ENCODE results near the gene UBIAD1.
"Not testable (repeated sequence)": the region's sequence is repeated elsewhere in the genome, so short reads cannot be mapped to it uniquely, and the experiment has no call there.

Gene UBIAD1, protein sequence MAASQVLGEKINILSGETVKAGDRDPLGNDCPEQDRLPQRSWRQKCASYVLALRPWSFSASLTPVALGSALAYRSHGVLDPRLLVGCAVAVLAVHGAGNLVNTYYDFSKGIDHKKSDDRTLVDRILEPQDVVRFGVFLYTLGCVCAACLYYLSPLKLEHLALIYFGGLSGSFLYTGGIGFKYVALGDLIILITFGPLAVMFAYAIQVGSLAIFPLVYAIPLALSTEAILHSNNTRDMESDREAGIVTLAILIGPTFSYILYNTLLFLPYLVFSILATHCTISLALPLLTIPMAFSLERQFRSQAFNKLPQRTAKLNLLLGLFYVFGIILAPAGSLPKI

DNA sequence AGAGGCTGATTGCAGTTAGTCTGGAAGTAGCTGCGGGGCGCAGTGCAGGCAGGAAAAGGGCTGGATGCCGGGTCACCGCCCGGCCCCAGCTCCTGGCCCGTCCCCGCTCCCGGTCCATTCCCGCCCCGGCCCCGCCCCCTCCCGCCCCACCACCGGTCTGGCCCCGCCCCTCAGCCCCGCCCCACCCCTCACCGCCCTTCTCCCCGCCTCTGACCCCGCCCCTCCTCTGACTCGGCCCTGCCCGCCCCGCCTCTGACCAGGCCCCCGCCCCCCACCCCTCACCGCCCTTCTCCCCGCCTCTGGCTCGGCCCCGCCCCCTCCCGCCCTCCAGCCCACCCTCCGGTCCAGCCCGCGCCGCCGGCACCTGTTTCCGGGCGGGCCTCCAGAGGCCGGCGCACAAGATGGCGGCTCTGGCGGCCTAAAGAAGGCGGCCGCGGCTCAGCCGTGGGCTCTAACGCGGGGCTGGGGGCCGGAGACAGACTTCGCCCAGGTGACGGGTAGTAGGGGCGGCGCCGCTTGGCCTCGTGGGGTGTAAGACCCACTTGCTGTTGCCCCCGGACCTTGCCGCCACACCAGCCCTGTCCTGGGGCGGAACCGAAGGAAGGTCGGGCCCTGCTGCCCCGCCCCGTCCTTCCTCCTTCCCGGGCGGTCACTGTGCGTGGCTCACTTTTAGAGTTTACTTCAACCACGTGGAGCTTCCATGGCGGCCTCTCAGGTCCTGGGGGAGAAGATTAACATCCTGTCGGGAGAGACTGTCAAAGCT, at the start of gene UBIAD1:
Gene UBIAD1, plus strand, starts transcription at position 367 of the 763 bp plus-strand sequence. Its CDS starts 334 bp downstream, at position 701.
- DNase-seq: peak; percentile 83 to 85

DNA sequence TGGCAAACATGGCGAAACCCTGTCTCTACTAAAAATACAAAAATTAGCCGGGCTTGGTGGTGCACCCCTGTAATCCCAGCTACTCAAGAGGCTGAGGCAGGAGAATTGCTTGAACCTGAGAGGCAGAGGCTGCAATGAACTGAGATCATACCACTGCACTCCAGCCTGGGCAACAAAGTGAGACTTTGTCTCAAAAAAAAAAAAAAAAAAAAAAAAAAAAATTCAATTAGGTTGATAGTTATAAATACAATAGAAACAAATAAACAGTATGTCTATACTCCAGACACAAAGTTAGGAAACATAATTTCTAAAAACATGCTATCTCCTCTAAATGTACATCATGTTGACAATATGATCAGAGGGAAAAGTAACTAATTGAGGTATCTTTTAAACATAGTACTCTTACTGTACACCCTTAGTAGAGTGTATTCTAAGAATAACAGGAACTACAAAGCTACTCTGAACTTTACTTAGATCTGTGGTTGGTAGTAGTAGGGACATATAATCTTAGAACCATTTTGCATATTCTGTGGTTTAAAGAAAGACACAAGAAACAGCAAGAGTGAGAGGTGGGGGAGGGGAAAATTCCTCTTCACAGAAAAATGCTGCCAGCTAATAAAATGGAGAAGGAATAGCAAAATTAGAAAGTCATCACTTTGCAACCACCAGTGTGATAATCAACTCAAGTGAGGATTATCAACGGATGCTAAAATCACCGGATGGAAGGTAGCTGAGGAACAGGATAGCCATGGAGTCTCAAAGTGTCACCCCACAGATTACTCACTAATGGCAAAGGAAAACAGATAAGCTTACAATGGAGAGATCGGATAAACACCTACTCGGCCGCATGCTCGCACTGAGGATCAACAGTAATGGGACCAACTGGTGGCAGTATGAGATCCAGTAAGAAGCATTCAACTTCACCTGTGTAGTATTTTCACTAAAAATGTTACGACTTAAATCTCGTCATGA, 45.6 kb upstream of the UBIAD1 start:
- DNase-seq: no peak

DNA sequence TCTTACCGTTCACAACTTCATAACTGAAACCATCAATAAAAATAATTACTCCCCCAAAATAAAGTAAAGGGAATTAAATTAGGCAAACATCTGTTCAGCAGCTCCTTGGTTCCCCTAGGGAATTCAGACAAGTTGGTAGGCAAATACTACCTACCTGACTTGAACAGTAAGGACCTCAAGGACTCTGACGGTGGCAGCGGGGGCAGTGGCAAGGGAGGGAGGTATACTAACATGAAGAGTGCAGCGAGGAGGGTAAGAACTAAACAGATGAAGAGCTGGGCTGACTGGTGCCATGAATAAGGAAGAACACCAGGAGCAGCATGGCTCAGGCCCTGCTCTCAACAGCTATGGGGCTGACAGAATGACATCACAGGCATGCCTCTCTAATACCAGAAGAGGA, 43.8 kb upstream of the UBIAD1 start:
- DNase-seq: no peak

DNA sequence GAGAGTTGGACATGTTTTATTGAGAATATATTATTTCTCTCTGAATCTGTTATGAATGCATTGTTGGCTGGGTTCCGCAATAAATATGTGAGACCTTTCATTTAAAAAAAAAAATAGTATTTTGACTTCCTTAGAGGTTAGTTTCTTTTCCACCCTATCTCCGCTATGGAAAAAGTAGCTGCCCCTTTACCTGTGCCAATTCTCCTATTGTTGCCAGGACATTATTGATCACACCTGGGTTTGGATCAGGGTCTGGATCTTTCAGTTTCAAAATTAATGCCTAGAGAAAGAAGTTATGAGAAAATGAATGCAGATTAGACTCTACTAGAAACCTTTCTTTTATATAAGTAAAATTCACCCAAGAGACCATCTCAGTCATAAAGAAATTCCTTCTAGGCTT, 39.8 kb upstream of the UBIAD1 start:
- no peak for DNase-seq

DNA sequence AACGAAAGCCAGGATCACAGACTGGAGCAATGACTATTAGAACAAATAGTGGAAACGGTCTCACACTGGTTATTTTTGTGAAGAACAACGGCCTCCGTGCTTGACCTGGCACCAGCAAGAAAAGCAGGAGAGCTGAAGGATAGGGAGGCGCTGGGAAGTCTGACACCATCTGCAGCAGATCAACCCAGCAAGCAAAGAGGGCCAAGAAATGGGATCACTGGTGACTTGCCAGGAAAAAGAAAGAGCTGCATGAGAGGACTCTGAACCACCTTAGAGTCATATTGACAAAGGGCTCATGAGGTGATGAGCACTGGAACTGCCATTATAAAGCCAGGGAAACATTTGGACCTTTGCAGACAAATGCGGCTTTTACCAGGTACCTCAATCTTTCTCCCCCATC, 35.6 kb upstream of the UBIAD1 start:
- DNase-seq: no peak

DNA sequence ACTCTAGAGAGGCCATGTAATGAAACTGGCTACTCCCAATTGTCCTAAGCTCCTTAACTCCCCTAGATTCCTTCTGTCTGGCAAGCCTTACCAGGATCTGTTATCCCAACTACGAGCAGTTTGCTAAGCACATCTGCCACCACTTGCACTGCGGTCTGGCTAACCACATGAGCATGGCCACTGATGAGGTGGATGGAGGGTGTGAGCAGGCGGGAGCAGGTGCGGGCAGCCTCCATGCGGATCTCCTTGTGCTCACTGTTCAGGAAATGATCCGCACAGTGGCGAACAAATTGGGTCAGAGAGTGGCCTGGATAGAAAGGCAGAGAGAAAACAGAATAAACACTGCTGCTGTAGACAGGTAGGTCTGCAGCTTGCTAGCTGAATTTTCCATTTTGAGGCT, 34.7 kb upstream of the UBIAD1 start:
- no peak for DNase-seq

DNA sequence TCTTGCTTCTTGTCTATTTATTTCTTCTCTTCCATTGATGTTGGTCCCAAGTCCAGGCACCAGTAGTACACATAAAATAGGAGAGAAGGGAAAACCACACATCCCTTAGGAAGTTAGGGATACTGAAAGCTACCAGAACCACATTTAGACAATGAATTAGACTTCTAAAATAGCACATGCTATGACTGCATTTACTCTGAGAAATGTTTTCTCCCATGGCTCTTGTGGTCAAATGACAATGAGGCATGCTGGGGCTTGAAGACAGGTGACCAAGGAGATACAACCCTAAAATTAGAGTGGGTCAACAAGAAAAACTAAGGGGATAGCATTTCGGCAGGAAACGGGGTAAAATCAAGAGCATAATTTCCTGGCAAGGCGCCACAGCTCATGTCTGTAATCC, 27.8 kb upstream of the UBIAD1 start:
- DNase-seq: no peak

DNA sequence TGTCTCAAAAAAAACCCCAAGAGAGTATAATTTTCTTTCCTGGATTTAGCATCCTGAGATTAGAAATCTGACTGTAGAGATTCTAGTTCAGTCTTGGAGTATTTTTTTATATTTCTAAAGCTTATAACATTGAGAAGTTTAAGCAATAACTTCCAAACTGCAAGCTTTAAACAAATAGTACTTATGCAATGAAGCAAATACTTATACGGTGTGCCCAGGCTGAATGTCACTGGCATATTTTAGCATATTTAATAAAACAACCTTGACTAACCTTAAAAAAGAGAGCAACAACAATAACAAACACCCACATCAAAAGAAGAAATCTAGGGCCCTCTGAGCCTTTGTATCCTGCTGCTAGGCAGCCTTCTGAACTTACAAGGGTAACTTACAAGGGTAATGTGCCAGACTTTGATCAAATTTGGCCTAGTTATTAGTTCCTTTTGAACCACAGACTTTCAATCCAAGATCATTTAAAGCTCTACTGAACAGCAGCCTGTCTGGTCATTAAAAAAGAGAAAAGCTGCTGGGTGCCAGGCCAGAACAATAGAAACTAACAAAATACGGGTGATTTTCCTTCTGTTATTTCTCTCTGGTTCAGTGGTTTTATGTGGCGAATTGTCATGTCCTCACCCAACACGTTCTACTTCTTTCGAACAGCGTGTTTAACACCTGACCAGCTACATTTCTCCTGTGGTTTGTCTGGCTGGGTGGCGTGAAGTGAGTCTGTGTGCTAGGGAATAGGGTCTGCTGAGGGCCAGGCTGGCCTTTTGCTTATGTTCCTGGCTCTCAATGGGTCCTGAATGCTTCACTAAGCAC, 26.9 kb upstream of the UBIAD1 start:
- peak in 1 of 2 donors; percentile 41 for DNase-seq

DNA sequence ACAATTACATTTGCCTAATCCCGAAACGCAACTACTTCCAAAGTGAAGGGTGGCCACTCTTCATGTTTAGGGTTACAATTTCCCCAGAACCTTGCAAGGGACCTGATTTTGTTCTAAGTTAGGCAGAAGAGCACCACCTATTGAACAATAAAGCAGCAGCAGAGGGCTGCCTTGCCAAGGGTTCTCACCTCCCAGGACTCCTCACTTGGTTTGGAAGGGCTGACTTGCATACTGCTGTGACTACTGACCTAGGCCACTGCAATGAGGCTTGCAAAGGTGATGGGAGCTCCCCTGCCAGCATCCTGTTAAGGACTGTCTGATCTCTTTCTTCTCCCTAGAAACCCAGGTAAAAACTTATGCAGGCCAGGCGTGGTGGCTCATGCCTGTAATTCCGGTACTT, 24.8 kb upstream of the UBIAD1 start:
- no peak for DNase-seq

DNA sequence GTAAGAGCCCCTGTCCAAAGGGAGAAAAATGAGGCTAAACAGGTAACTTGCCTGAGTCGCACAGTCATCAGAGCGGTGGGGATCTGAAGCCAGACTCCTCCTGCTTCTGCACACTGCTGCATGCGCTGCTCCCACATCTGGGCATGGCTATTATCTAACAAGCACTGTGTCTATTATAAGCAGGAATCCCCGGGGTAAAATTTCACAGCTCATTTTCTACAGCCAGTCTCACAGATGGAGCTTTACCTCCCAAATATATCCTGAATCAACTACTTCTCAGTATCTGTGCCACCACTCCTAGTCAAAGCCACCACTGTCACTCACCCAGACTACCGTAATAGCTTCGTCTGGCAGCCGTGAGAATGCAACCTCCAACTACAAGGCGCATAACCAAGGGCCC, 20.5 kb upstream of the UBIAD1 start:
- DNase-seq: no peak

DNA sequence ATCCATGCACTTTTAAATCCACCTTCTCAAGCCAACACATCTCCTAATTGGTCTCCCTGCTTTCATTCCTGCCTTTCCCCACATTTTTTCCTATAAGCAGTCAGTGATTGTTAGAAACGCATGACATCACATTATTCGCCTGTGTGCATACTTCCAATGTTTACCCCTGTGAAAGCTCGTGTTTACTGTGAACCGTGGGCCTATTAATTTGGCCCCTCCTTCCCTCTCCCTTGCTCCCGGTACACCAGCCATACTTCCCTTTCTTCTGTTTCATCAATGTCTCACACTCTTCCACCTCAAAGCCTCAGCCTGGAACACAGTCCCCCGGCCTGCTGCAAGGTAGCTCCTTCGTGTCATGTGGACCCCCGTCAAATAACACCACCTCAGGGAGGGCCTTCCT, 19.8 kb upstream of the UBIAD1 start:
- no peak for DNase-seq

DNA sequence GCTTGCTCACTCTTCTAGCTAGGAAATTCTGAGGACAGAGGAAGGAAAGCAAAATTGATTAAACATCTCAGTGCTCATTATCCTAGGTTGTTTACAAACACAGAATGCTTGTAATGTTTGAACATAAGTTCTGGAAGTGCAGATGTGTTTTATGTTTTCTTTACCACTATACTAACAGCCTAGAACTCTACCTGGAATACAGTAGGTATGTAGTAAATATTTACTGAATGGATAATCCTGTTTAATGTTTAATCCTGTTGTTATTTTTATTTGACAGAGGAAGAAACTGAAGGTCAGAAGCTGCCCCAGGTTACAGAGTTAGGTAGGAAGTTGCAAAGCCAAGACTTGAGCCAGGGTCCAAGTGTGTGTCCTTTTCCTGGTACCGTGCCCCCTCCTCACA, 16.7 kb upstream of the UBIAD1 start:
- DNase-seq: no peak

DNA sequence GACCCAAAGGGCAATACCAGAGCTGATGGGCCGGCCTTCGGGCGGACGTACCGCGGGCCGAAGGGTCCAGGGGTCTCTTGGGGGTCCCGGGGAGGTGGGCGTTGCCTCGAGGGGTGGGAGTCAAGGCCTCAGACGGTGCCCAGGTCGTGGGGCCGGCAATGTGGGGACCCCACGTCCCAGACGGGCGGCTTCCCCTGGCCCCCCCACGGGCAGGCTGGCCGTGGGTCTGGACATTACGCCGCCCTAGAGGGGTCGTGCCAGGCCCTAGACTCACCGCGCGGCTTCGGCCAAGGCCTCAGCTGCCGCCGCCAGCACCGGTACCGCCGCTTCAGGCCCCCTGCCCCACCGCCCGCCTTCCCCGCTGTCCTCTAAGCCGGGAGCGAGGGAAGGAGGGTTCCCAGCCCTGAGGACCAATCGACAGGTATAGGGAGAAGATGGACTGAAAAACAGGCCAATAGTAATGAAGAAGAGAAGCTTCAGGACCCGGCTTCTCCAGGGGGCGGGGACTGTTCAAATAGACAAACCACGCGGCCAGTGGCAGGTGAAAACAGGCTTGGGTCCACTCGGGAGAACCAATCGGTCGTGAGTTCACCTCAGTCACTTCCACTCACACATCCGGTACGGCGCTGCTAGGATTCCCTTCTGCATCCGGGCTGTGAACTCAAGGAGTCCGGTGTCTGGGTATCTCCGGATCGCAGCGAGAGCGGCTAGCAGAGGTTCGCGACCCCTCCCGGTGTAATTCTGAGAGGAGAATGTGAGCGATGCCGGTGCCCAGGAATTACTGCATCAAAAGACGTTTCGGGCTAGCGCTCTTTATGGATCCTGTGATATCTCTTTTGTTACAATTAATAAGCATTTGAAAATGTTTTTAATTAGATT, 10.6 kb upstream of the UBIAD1 start, which contains the start of gene MTOR:
Gene MTOR, minus strand, starts transcription at position 381 of the 879 bp plus-strand sequence. CDS start 3,142 bp downstream, outside the sequence.
- DNase-seq: peak; percentile 99

DNA sequence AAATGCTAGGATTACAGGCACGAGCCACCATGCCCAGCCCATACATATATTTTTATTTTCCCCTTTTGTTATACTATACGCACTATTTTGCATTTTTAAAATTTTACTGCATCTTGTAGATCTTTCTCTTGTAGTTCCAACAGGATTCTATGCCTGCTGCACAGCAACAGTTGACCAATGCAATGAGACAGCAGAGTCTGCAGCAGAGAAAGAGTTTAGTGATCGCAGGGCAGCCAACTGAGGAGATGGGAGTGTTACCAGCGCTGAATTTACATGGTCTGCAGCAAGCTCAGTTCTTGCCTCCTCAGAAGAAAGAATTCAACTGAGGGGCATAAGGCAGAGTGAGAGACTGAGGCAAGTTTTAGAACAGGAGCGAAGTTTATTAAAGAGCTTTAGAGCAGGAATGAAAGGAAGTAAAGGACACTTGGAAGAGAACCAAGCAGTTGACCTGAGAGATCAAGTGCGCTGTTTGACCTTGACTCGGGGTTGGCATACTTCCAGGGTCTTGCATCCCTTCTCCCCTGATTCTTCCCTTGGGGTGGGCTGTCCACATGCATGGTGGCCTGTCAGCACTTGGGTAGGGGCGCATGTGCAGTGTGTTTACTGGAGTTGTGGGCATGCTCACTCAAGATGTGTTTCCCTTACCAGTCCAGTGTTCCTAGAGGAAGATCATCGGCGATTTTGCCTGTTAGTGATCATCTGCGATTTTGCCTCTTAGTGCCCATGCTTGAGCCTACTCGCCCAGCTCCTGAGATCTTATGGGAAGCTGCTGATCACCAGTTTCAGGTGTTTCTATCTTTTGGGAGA, 6.5 kb upstream of the UBIAD1 start:
- no peak for DNase-seq

DNA sequence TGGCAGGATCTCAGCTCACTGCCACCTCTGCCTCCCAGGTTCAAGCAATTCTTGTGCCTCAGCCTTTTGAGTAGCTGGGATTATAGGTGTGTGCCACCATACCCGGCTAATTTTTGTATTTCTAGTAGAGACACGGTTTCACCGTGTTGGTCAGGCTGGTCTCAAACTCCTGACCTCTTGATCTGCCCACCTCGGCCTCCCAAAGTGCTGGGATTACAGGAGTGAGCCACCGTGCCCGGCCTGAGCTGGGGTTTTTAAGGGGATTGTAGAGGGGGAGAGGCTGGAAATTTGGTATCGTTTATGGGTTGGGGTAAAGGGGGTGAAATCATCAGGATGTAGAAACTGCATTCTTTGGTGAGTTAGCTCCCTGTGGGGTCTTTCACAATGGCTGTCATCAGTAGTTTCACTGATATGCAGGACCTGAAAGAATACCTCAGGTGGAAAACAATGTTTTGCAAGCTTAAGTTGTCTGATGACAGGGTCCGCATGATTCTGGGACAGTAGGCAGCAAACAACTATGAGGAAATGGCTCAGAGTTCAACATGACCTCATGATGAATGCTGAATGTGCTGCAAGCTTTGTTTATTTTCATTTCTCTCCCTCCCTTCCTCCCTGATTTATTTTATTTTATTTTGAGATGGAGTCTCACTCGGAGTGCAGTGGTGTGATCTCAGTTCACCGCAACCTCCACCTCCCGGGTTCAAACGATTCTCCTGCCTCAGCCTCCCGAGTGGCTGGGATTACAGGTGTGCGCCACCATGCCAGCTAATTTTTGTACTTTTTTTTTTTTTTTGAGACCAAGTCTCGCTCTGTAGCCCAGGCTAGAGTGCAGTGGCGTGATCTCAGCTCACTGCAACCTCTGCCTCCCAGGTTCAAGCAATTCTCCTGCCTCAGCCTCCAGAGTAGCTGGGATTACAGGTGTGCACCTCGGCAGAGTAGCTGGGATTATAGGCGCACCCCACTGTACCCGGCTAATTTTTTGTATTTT, 5.4 kb upstream of the UBIAD1 start:
- DNase-seq: not testable (repeated sequence)

DNA sequence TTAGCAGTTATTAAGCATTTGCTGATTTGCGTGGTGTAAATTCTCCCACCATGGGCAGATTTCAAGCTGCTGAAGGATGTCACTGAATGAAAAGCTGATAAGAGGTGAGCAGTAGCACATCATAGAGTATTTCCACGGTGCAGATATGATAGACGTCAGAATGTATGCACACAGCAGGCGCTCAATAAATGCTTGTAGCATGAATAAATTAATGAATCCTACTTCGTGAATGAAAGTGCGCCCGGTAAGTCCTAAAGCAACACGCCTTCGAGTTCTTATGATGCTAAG, 510 bp upstream of the UBIAD1 start:
- DNase-seq: no peak

DNA sequence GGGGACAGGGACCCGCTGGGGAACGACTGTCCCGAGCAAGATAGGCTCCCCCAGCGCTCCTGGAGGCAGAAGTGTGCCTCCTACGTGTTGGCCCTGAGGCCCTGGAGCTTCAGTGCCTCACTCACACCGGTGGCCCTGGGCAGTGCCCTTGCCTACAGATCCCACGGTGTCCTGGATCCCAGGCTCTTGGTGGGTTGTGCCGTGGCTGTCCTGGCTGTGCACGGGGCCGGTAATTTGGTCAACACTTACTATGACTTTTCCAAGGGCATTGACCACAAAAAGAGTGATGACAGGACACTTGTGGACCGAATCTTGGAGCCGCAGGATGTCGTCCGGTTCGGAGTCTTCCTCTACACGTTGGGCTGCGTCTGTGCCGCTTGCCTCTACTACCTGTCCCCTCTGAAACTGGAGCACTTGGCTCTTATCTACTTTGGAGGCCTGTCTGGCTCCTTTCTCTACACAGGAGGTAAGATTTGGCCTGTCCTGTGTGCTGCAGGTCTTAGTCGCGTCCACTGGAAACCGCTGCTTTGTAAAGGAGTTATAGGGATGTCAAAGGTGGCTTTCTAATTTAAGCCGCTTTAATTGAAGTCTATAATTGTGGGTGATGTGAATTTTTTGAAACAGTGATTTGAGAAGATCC, 717 bp downstream of the UBIAD1 start:
- no peak for DNase-seq

DNA sequence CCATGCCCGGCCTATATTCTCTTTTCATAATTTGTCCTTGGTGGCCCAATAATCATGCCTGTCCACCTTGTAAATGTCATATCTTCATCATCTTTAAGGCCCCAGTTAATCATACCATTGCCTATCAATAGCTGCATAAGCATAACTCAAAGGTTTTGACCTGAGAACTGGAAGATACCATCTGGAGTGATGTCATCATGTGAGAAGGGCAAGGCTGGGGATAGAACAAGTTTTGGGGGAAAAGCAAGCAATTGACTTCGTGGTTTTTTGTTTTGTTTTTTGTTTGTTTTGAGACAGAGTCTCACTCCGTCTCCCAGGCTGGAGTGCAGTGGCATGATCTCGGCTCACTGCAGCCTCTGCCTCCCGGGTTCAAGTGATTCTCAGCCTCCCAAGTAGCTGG, 6.2 kb downstream of the UBIAD1 start:
- no peak for DNase-seq

DNA sequence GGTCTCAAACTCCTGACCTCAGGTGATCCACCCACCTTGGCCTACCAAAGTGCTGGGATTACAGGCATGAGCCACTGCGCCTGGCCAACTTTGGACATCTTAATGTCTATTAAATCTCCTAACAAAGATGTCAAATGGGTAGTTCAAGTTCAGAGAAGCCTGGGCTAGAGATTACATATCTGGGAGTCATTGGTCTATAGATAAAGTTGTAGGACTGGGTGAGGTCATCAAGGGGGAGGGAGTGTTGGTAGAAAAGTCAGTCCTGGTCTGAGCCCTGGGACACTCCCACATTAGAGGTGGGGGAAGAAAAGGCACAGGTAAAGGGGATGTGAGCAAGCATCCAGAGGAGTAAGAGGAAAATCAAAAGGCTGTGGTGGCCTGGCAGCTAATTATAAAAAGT, 6.6 kb downstream of the UBIAD1 start:
- no peak for DNase-seq

All from CD4-positive, alpha-beta T cell treated with Interleukin-4 for 1 hour (primary cell).